Spleen (tissue), 7 donors: ENCODE data around the gene PPIL6.

ENCODE experiments used
- CTCF ChIP-seq, 11 experiments: fragments of 200-600 bp in 7 of 11; fragments of 450-650 bp in 4 of 11; sonication (generic) in 4 of 11; IDR thresholded peaks in 8 of 11; conservative IDR thresholded peaks in 3 of 11; 1 replicate in 7 of 11; 2 replicates in 4 of 11; pipeline versions ENCODE4 v1.4.0 to v1.8.0; 2016 to 2021; ENCODE audit warnings: antibody characterized with exemption in 11 of 11, inconsistent platforms in 4 of 11, mild to moderate bottlenecking in 1 of 11
- POLR2A ChIP-seq, 3 donors: fragments of 450-650 bp; IDR thresholded peaks; one replicate each; pipeline ENCODE4 v1.5.1; 2017; ENCODE audit warnings: antibody characterized with exemption in 3 of 3, mild to moderate bottlenecking in 1 of 3
- donor health status: DM: no; HTN: no; CAD: no; lungs with moderate emphysema.
- donor health status: DM: no; HTN: no; CAD: no.
- donor health status: DM: no; HTN: no; CAD: no.

GRCh38 chr6:109445382-109445781 is 5.0 kb upstream of the PPIL6 start:
- TF ChIP-seq CTCF (IDR thresholded peaks at IDR 0.05 in 8 of 11, conservative IDR thresholded peaks at IDR 0.05 in 3 of 11): no peak
- no peak for TF ChIP-seq POLR2A (IDR thresholded peaks at IDR 0.05)
